Measurements from ENCODE around the gene TMEM39A.

Gene TMEM39A

GRCh38 chr3:119400466-119400865 lies 62.9 kb downstream of the TMEM39A start:
- no peak for DNase-seq (ENCODE audit: low read depth)

- DNase-seq (ENCODE audit: low read depth), result no peak
Observed at GRCh38 chr3:119396870-119397269, 66.5 kb downstream of the TMEM39A start.

GRCh38 chr3:119395923-119396358 lies 67.5 kb downstream of the TMEM39A start:
- no peak for DNase-seq (ENCODE audit: low read depth)

DNA sequence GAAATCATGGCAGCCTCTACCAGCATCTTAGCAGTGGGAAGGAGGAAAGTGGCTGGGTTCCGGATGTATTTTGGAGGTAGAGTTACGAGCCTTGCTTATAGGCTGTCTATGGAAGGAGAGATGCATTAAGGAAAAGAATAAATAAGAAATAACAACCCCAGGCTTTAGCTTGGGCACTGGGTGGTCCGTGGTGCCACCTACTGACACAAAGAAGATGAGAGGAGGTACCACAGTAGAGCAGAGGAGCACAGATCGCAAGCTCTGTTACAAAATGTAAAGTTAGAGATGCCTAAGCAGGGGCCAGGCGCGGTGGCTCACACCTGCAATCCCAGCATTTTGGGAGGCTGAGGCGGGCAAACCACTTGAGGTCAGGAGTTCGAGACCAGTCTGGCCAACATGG lies 74.8 kb downstream of the TMEM39A start:
- DNase-seq (ENCODE audit: low read depth), result no peak

DNA sequence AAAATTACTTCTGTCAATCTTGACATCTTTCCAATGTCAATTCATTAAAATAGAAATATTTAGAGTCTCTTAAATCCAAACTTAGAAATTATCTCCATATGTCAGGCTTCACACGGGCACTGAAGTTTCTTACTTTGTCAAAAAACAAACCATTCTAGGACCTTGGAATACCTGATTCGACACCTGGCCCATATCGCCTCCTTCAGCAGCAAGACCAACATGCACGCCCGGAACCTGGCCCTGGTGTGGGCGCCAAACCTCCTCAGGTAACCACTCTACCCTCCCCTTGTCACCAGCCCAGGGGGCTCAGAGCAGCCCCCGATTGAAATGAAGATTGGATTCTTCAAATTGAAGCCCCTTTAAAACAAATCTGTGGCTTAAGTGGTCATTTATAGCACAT lies 81.3 kb downstream of the TMEM39A start:
- no peak for DNase-seq (ENCODE audit: low read depth)

DNA sequence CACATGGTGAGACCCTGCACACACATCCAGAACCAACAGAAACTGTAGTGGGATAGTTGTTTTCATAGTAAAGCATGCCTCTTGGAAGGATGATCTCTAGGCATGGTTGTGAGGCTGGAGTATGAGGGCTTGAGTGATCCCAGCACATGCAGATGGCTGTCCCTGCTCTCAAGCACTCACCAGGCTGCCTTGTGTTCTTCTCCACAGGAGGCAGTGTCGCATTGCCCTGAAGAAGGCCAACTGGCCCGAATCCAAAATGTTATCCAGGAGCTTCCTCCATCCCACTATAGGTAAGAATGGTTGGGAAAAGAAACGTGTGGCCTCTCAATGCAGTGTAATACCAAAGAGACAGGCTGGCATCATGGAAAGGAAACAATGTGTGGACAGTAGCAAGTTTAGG lies 82.7 kb downstream of the TMEM39A start:
- no peak for DNase-seq (ENCODE audit: low read depth)

Data from stimulated activated CD8-positive, alpha-beta memory T cell treated with anti-CD3 and anti-CD28 coated beads, Interleukin-12 subunit alpha, Interleukin-12 subunit beta, amount 100 ng/mL, for 4 hours (primary cell).